Measurements from ENCODE around the gene ABCB8. TPM values are rescaled to one million over a fixed set of nuclear protein-coding genes. Genes with fewer than 3 reads are reported as not detected.

ABCB8 gene
- total and polyA plus RNA-seq, 9 of the 15 experiments (the other 6 are each of a cell fraction or from before 2014, with no cell fraction given), result 7.6 to 106 (median 36.3) TPM

GRCh38 chr7:150994141-150994837, 34.0 kb upstream of the ABCB8 start (continued):
- no peak; the same call in 1 of the 2 replicates for TF ChIP-seq ESRRA (IDR thresholded peaks at IDR 0.05; ENCODE audit: borderline replicate concordance, low read depth)
- TF ChIP-seq NR2C2 (CRISPR knock-in tag; IDR thresholded peaks at IDR 0.05), result 0 out of 2 replicates have a peak, but pooled peaks have one; percentile 17
- TF ChIP-seq NR2C2 (tag; IDR thresholded peaks at IDR 0.05), result peak; percentile 65
- TF ChIP-seq ZNF644 (tag; IDR thresholded peaks at IDR 0.05; ENCODE audit: low read depth), result peak; percentile 84
- no peak for TF ChIP-seq FOXA3 (CRISPR knock-in tag; conservative IDR thresholded peaks at IDR 0.05 in 1 of 2, IDR thresholded peaks at IDR 0.05 in 1 of 2)
- no peak for TF ChIP-seq SMC3 (conservative IDR thresholded peaks at IDR 0.05; ENCODE audit: insufficient read depth, low read depth, low read length)
- TF ChIP-seq SRSF7 (optimal IDR thresholded peaks at IDR 0.05; ENCODE audit: low read depth, low read length), result no peak
- TF ChIP-seq, protein P1, sequence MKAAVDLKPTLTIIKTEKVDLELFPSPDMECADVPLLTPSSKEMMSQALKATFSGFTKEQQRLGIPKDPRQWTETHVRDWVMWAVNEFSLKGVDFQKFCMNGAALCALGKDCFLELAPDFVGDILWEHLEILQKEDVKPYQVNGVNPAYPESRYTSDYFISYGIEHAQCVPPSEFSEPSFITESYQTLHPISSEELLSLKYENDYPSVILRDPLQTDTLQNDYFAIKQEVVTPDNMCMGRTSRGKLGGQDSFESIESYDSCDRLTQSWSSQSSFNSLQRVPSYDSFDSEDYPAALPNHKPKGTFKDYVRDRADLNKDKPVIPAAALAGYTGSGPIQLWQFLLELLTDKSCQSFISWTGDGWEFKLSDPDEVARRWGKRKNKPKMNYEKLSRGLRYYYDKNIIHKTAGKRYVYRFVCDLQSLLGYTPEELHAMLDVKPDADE (conservative IDR thresholded peaks at IDR 0.05; ENCODE audit: control insufficient read depth, low read depth, low read length), result peak; percentile 84
- peak; percentile 92 for TF ChIP-seq ETV5 (CRISPR knock-in tag; IDR thresholded peaks at IDR 0.05; ENCODE audit: low read depth)
- peak; percentile 19 to 78; a peak in 2 of 4 replicates for TF ChIP-seq TRIM24 (IDR thresholded peaks at IDR 0.05)
- TF ChIP-seq SMAD1 (IDR thresholded peaks at IDR 0.05; ENCODE audit: low read depth, low read length, partially characterized antibody), result peak; percentile 89
- no peak for TF ChIP-seq BRCA1 (IDR thresholded peaks at IDR 0.05)
- no peak for TF ChIP-seq BRCA1 (CRISPR knock-in tag; IDR thresholded peaks at IDR 0.05)
- TF ChIP-seq NCOA4 (IDR thresholded peaks at IDR 0.05; ENCODE audit: partially characterized antibody), result no peak
- TF ChIP-seq ZFX (CRISPR knock-in tag; IDR thresholded peaks at IDR 0.05), result peak; percentile 70
- TF ChIP-seq E4F1 (CRISPR knock-in tag; IDR thresholded peaks at IDR 0.05; ENCODE audit: borderline replicate concordance), result peak; percentile 76; the same call in 1 of the 2 replicates
- TF ChIP-seq CREB3 (tag; conservative IDR thresholded peaks at IDR 0.05; ENCODE audit: low read depth), result peak; percentile 68
- TF ChIP-seq, protein P2, sequence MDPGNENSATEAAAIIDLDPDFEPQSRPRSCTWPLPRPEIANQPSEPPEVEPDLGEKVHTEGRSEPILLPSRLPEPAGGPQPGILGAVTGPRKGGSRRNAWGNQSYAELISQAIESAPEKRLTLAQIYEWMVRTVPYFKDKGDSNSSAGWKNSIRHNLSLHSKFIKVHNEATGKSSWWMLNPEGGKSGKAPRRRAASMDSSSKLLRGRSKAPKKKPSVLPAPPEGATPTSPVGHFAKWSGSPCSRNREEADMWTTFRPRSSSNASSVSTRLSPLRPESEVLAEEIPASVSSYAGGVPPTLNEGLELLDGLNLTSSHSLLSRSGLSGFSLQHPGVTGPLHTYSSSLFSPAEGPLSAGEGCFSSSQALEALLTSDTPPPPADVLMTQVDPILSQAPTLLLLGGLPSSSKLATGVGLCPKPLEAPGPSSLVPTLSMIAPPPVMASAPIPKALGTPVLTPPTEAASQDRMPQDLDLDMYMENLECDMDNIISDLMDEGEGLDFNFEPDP (CRISPR knock-in tag; IDR thresholded peaks at IDR 0.05), result peak; percentile 85; the same call in 1 of the 2 replicates
- TF ChIP-seq ZNF668 (CRISPR knock-in tag; IDR thresholded peaks at IDR 0.05), result peak; percentile 58; the same call in 1 of the 2 replicates
- peak in 2 of 3 experiments; percentile 53 to 76 for TF ChIP-seq YY1 (IDR thresholded peaks at IDR 0.05; ENCODE audit: borderline replicate concordance in 1 of 3, control insufficient read depth in 1 of 3, extremely low read depth in 1 of 3, insufficient read depth in 3 of 3, insufficient read length in 1 of 3, insufficient replicate concordance in 2 of 3, low read depth in 1 of 3, low read length in 2 of 3)
- 0 out of 2 replicates have a peak, but pooled peaks have one; percentile 27 for TF ChIP-seq KLF1 (tag; IDR thresholded peaks at IDR 0.05)

Measured in K562 (cell line).